OCI-LY1 (cell line): ENCODE data around the gene TSPAN32.

Experiments
- H2AFZ ChIP-seq: fragments of 200-600 bp; sonication (generic), shearing (Covaris generic); 2 replicates; pipeline ENCODE4 v1.6.0; 2014; ENCODE audit warnings: antibody characterized with exemption, mild to moderate bottlenecking, low read length
- H3F3A ChIP-seq: fragments of 200-600 bp; sonication (generic), shearing (Covaris generic); 2 replicates; pipeline ENCODE4 v1.6.0; 2014; ENCODE audit warnings: mild to moderate bottlenecking, antibody characterized with exemption, low read length, moderate library complexity; ENCODE audit not compliant: insufficient read depth
- H3K27ac ChIP-seq: fragments of 200-600 bp; sonication (generic); 2 replicates; pipeline ENCODE4 v1.5.1; 2014; ENCODE audit warnings: low read length, mixed run types, mild to moderate bottlenecking, low read depth; ENCODE audit not compliant: poor library complexity, severe bottlenecking
- H3K27me3 ChIP-seq: fragments of 200-600 bp; sonication (generic); 2 replicates; pipeline ENCODE4 v1.6.0; 2014; ENCODE audit warnings: antibody characterized with exemption, mild to moderate bottlenecking, low read length, moderate library complexity; ENCODE audit not compliant: insufficient read depth
- H3K36me3 ChIP-seq: fragments of 200-600 bp; sonication (generic); 2 replicates; pipeline ENCODE4 v1.6.1; 2014; ENCODE audit warnings: mild to moderate bottlenecking, antibody characterized with exemption, low read length, moderate library complexity, mixed read lengths; ENCODE audit not compliant: insufficient read depth
- H3K4me1 ChIP-seq: fragments of 200-600 bp; sonication (generic); 2 replicates; pipeline ENCODE4 v1.5.1; 2014; ENCODE audit warnings: mild to moderate bottlenecking, low read length, moderate library complexity; ENCODE audit not compliant: insufficient read depth, severe bottlenecking
- H3K4me2 ChIP-seq: fragments of 200-600 bp; sonication (generic), shearing (Covaris generic); 2 replicates; pipeline ENCODE4 v1.6.1; 2014; ENCODE audit warnings: low read length
- H3K4me3 ChIP-seq: fragments of 200-600 bp; sonication (generic); 2 replicates; pipeline ENCODE4 v1.5.1; 2014; ENCODE audit warnings: low read length, low read depth, mild to moderate bottlenecking, mixed read lengths; ENCODE audit not compliant: poor library complexity, severe bottlenecking
- H3K79me2 ChIP-seq: fragments of 200-600 bp; shearing (Covaris generic); 2 replicates; pipeline ENCODE4 v1.6.1; 2016; ENCODE audit warnings: mixed run types, low read length, mixed read lengths; ENCODE audit not compliant: insufficient read depth
- H3K9ac ChIP-seq: fragments of 200-600 bp; sonication (generic), shearing (Covaris generic); 2 replicates; pipeline ENCODE4 v1.6.1; 2014; ENCODE audit warnings: mild to moderate bottlenecking, low read length, mixed read lengths
- H3K9me2 ChIP-seq: fragments of 200-600 bp; sonication (generic), shearing (Covaris generic); 2 replicates; pipeline ENCODE4 v1.6.1; 2014; ENCODE audit warnings: low read depth, mild to moderate bottlenecking, low read length, mixed read lengths
- H3K9me3 ChIP-seq: fragments of 200-600 bp; shearing (Covaris generic); 2 replicates; pipeline ENCODE4 v1.6.1; 2014; ENCODE audit warnings: low read length, mixed read lengths
- H4K20me1 ChIP-seq: fragments of 200-600 bp; sonication (generic), shearing (Covaris generic); 2 replicates; pipeline ENCODE4 v1.6.0; 2016; ENCODE audit warnings: mild to moderate bottlenecking, low read length; ENCODE audit not compliant: insufficient read depth
- EZH2 ChIP-seq: fragments of 200-600 bp; sonication (generic), shearing (Covaris generic); IDR thresholded peaks from 2 replicates; pipeline ENCODE4 v1.8.0; 2017; ENCODE audit warnings: borderline replicate concordance, mixed run types, mild to moderate bottlenecking, antibody characterized with exemption, low read length, moderate library complexity, mixed read lengths
- TF ChIP-seq, protein P1 (sequence below): fragments of 200-600 bp; sonication (generic), shearing (Covaris generic); IDR thresholded peaks from 2 replicates; pipeline ENCODE4 v1.5.1; 2017; ENCODE audit warnings: mild to moderate bottlenecking, antibody characterized with exemption, low read length, moderate library complexity, mixed read lengths

The TSPAN32 gene

GRCh38 chr11:2342557-2342956 lies 40.7 kb downstream of the TSPAN32 start:
- no peak overlapping the region for H3K4me2 ChIP-seq
- H3K4me1 ChIP-seq, result no peaks in the 10 kb centered on the region
- no peaks in the 10 kb centered on the region for H3K9me2 ChIP-seq
- no peaks in the 10 kb centered on the region for H3K79me2 ChIP-seq
- peaks cover 5% of the 10 kb centered on the region; the same call in 1 of the 2 replicates for H3K27me3 ChIP-seq
- H3K9me3 ChIP-seq, result no peaks in the 10 kb centered on the region
- no peak overlapping the region for H3K27ac ChIP-seq
- H3F3A ChIP-seq, result no peaks in the 10 kb centered on the region
- H4K20me1 ChIP-seq, result no peaks in the 10 kb centered on the region
- no peak overlapping the region for H3K4me3 ChIP-seq
- TF ChIP-seq, protein P1, sequence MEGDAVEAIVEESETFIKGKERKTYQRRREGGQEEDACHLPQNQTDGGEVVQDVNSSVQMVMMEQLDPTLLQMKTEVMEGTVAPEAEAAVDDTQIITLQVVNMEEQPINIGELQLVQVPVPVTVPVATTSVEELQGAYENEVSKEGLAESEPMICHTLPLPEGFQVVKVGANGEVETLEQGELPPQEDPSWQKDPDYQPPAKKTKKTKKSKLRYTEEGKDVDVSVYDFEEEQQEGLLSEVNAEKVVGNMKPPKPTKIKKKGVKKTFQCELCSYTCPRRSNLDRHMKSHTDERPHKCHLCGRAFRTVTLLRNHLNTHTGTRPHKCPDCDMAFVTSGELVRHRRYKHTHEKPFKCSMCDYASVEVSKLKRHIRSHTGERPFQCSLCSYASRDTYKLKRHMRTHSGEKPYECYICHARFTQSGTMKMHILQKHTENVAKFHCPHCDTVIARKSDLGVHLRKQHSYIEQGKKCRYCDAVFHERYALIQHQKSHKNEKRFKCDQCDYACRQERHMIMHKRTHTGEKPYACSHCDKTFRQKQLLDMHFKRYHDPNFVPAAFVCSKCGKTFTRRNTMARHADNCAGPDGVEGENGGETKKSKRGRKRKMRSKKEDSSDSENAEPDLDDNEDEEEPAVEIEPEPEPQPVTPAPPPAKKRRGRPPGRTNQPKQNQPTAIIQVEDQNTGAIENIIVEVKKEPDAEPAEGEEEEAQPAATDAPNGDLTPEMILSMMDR, result no peak
- no peak for TF ChIP-seq EZH2
- H2AFZ ChIP-seq, result no peak overlapping the region
- H3K9ac ChIP-seq, result no peak overlapping the region
- no peaks in the 10 kb centered on the region; the same call in 1 of the 2 replicates for H3K36me3 ChIP-seq

- Histone ChIP-seq H3K27ac (no peak overlapping the region), H3K4me1 (no peaks in the 10 kb centered on the region), H3K9ac (no peak overlapping the region), H3K9me3 (no peaks in the 10 kb centered on the region), H3K27me3 (peaks cover 5% of the 10 kb centered on the region; the same call in 1 of the 2 replicates), H3K79me2 (no peaks in the 10 kb centered on the region), H3K36me3 (no peaks in the 10 kb centered on the region; the same call in 1 of the 2 replicates), H3F3A (no peaks in the 10 kb centered on the region), H3K4me2 (no peak overlapping the region), H3K9me2 (no peaks in the 10 kb centered on the region), H4K20me1 (no peaks in the 10 kb centered on the region), H2AFZ (no peak overlapping the region), H3K4me3 (no peak overlapping the region)
- no peak for TF ChIP-seq EZH2
- TF ChIP-seq, protein P1, result no peak
These were observed 41.2 kb downstream of the TSPAN32 start for GRCh38 chr11:2342981-2343380.

DNA sequence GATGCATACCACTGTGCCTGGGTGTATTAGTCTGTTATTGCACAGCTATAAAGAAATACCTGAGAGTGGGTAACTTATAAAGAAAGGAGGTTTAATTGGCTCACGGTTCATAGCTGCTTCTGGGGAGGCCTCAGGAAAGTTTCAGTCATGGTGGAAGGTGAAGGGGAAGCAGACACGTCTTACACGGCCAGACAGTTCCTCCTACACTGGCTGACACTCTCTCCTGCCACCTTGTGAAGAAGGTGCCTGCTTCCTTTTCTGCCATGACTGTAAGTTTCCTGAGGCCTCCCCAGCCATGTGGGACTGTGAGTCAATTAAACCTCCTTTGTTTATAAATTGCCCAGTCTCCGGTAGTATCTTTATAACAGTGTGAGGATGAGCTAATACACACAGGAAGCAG lies 41.7 kb downstream of the TSPAN32 start:
- Histone ChIP-seq H3K4me1 (no peaks in the 10 kb centered on the region), H3K9me2 (no peaks in the 10 kb centered on the region), H3K36me3 (no peaks in the 10 kb centered on the region; the same call in 1 of the 2 replicates), H3F3A (no peaks in the 10 kb centered on the region), H3K27ac (no peak overlapping the region), H3K79me2 (no peaks in the 10 kb centered on the region), H3K4me2 (no peak overlapping the region), H3K4me3 (no peak overlapping the region), H2AFZ (no peak overlapping the region), H3K9me3 (no peaks in the 10 kb centered on the region), H4K20me1 (no peaks in the 10 kb centered on the region), H3K27me3 (peaks cover 5% of the 10 kb centered on the region; the same call in 1 of the 2 replicates), H3K9ac (no peak overlapping the region)
- no peak for TF ChIP-seq EZH2
- TF ChIP-seq, protein P1, result no peak
